ENCODE data around the gene LEP.

Gene LEP

DNA sequence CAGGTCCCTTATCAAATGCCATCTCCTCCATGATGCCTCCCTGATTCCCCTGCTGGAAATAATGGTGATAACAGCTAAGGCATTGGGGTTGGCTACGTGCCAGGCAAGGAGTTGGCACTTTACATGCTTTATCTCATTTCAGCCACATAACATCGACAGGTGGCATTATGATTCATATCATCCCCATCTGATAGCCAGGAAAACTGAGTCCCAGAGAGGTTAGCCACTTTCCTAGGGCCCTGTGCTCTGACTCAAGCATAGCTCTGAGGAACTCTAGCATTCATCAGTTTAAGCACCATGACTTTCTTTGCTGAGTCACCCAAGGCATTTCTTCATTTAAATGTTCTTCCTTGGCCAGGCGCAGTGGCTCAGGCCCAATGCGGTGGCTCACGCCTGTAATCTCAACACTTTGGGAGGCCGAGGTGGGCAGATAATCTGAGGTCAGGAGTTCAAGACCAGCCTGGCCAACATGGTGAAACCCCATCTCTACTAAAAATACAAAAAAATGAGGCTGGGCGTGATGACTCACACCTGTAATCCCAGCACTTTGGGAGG lies 6.6 kb downstream of the LEP start:
- FAIRE-seq, result no peak
- DNase-seq (ENCODE audit: insufficient read length, low spot score), result no peak
- TF ChIP-seq, protein P1, sequence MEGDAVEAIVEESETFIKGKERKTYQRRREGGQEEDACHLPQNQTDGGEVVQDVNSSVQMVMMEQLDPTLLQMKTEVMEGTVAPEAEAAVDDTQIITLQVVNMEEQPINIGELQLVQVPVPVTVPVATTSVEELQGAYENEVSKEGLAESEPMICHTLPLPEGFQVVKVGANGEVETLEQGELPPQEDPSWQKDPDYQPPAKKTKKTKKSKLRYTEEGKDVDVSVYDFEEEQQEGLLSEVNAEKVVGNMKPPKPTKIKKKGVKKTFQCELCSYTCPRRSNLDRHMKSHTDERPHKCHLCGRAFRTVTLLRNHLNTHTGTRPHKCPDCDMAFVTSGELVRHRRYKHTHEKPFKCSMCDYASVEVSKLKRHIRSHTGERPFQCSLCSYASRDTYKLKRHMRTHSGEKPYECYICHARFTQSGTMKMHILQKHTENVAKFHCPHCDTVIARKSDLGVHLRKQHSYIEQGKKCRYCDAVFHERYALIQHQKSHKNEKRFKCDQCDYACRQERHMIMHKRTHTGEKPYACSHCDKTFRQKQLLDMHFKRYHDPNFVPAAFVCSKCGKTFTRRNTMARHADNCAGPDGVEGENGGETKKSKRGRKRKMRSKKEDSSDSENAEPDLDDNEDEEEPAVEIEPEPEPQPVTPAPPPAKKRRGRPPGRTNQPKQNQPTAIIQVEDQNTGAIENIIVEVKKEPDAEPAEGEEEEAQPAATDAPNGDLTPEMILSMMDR (IDR thresholded peaks at IDR 0.05; ENCODE audit: insufficient read depth, missing control alignments), result no peak

DNA sequence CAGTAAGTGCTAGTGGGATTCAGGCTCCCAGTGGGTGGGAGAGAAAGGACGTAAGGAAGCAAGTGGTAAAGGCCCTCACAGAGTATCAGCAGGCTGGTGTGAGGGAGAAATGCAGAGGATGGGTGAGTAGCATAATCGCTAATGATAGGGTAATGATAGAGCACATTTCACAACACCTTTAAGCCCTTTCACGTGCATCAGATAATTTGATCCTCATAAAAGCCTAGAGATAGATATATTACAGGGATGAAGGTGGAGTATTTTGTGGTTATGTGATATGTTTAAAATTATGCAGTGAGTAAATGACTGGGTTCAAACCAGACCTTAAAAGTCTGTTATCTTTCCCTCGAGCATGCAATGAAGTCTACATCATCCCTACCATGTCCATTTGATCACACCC lies 10.3 kb downstream of the LEP start:
- DNase-seq (ENCODE audit: insufficient read length, low spot score), result no peak
- no peak for FAIRE-seq
- TF ChIP-seq, protein P1 (IDR thresholded peaks at IDR 0.05; ENCODE audit: insufficient read depth, missing control alignments), result no peak

DNA sequence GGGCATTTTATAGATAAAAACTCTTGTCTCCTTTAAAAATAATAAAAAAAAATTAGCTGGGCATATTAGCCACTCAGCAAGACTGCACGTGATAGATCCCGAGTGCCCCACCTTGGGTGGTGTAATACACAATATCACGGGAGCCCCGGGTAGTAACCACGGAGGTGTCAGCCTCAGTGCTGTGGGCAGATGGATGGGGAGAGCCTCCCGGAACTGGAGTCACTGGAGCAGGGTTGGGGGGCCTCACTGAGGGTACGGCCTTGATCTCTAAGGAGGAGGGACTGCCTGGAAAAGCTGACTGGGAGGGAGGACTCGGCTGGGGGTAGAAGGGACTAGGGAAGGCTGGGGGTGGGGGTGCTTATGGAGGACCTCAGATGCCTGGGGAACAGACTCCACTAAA lies 12.6 kb downstream of the LEP start:
- FAIRE-seq (no peak), DNase-seq (ENCODE audit: insufficient read length, low spot score) (no peak)
- TF ChIP-seq, protein P1 (IDR thresholded peaks at IDR 0.05; ENCODE audit: insufficient read depth, missing control alignments), result no peak

DNA sequence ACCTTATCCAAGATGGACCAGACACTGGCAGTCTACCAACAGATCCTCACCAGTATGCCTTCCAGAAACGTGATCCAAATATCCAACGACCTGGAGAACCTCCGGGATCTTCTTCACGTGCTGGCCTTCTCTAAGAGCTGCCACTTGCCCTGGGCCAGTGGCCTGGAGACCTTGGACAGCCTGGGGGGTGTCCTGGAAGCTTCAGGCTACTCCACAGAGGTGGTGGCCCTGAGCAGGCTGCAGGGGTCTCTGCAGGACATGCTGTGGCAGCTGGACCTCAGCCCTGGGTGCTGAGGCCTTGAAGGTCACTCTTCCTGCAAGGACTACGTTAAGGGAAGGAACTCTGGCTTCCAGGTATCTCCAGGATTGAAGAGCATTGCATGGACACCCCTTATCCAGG lies 13.4 kb downstream of the LEP start:
- TF ChIP-seq, protein P1 (IDR thresholded peaks at IDR 0.05; ENCODE audit: insufficient read depth, missing control alignments), result no peak
- FAIRE-seq (no peak), DNase-seq (ENCODE audit: insufficient read length, low spot score) (no peak)

DNA sequence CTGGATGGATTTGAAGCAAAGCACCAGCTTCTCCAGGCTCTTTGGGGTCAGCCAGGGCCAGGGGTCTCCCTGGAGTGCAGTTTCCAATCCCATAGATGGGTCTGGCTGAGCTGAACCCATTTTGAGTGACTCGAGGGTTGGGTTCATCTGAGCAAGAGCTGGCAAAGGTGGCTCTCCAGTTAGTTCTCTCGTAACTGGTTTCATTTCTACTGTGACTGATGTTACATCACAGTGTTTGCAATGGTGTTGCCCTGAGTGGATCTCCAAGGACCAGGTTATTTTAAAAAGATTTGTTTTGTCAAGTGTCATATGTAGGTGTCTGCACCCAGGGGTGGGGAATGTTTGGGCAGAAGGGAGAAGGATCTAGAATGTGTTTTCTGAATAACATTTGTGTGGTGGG lies 14.2 kb downstream of the LEP start:
- FAIRE-seq (no peak), DNase-seq (ENCODE audit: insufficient read length, low spot score) (no peak)
- TF ChIP-seq, protein P1 (IDR thresholded peaks at IDR 0.05; ENCODE audit: insufficient read depth, missing control alignments), result no peak

DNA sequence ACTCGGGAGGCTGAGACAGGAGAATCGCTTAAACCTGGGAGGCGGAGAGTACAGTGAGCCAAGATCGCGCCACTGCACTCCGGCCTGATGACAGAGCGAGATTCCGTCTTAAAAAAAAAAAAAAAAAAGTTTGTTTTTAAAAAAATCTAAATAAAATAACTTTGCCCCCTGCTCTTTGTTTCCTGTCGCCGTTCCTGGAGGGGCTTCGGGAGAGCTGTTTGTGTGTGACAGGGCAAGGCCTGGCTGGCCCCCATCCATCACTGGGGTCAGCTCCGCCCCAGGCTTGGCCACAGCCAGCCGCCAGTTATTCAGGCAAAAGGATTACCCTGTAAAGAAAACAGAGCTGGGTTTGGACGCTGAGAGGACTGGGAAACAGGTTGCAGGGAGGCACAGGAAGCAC lies 16.4 kb downstream of the LEP start:
- DNase-seq (ENCODE audit: insufficient read length, low spot score) (no peak), FAIRE-seq (no peak)
- TF ChIP-seq, protein P1 (IDR thresholded peaks at IDR 0.05; ENCODE audit: insufficient read depth, missing control alignments), result no peak

DNA sequence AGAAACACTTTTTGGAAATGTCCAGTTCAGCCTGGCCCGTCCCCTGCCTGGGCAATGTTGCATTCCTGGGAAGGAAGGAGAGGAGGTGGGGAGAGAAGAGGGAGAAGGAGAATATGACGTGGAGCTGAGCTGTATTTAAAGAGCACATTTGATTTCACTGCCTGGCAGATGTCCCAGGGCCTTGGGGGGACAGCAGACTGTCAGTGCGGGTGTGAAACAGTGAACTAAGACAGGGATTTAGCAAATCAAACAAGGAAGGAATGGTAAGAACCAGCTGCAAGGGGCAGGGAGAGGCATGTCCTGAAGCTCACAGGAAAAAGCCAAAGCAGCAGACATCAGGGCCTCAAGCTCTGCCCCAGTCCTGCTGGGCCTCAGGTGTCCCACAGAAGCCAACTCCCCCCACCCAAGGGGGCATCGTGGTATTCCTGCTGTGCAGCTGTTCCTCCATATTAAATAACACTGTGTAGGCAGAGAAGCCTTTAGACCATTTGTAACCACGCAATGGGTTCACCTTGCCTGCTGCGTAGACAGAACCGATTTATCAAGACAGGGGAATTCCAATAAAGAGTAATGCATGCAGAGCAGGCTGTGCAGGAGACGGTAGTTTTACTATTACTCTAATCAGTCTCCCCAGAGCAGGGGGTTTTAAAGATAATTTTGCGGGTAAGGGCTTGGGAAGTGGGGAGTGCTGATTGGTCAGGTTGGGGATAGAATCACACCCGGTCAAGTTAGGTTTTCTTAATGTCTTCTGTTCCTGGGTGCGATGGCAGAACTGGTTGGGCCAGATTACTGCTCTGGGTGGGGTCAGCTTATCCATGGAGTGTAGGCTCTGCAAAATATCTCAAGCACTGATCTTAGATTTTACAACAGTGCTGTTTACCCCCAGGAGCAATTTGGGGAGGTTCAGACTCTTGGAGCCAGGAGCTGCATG lies 18.3 kb downstream of the LEP start:
- DNase-seq (ENCODE audit: insufficient read length, low spot score) (no peak), FAIRE-seq (no peak)
- TF ChIP-seq, protein P1 (IDR thresholded peaks at IDR 0.05; ENCODE audit: insufficient read depth, missing control alignments), result no peak

Measured in D721Med (cell line).